ENCODE data around the gene LBP.

DNA sequence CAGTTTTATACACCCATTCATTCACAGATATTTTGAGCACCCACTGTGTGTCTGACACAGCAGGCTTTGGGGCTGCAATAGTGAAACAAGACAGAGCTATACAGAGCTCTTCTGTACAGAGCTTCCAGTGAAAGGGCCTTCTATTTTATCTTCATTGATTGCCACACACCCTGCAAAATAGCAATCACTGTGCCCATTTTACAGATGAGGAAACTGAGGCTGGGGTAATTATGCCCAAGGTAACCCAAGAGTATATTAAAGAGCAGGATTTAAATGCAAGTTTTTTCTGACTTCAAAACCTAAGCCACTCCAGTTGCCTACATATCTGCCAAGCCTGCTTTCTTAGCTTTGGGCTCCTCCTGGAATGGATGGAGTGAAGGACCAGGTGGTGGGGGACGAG, 37.8 kb upstream of the LBP start:
- TF ChIP-seq, protein P1, sequence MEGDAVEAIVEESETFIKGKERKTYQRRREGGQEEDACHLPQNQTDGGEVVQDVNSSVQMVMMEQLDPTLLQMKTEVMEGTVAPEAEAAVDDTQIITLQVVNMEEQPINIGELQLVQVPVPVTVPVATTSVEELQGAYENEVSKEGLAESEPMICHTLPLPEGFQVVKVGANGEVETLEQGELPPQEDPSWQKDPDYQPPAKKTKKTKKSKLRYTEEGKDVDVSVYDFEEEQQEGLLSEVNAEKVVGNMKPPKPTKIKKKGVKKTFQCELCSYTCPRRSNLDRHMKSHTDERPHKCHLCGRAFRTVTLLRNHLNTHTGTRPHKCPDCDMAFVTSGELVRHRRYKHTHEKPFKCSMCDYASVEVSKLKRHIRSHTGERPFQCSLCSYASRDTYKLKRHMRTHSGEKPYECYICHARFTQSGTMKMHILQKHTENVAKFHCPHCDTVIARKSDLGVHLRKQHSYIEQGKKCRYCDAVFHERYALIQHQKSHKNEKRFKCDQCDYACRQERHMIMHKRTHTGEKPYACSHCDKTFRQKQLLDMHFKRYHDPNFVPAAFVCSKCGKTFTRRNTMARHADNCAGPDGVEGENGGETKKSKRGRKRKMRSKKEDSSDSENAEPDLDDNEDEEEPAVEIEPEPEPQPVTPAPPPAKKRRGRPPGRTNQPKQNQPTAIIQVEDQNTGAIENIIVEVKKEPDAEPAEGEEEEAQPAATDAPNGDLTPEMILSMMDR (IDR thresholded peaks at IDR 0.05): no peak
- no peak for TF ChIP-seq POLR2A (IDR thresholded peaks at IDR 0.05)
